Measurements from ENCODE around the gene DGCR2.
"Not testable (repeated sequence)": the region's sequence is repeated elsewhere in the genome, so short reads cannot be mapped to it uniquely, and the experiment has no call there.

DGCR2 gene

GRCh38 chr22:19164425-19164824 lies 42.2 kb upstream of the DGCR2 start:
- no peaks in the 10 kb centered on the region for H3K79me2 ChIP-seq (ENCODE audit: insufficient read depth, low read length)
- no peaks in the 10 kb centered on the region for H3K9me3 ChIP-seq (ENCODE audit: insufficient read depth, low read length)
- H2AFZ ChIP-seq (ENCODE audit: low read depth, low read length, severe bottlenecking) = no peak overlapping the region
- no peaks in the 10 kb centered on the region for H3K27me3 ChIP-seq (ENCODE audit: low read length)
- no peaks in the 10 kb centered on the region for H3K36me3 ChIP-seq (ENCODE audit: low read length)
- no peak overlapping the region for H3K4me3 ChIP-seq (ENCODE audit: insufficient read depth, low read length, poor library complexity, severe bottlenecking)
- TF ChIP-seq EZH2phosphoT487 (conservative IDR thresholded peaks at IDR 0.05; ENCODE audit: low read length) (no peak), CTCF (IDR thresholded peaks at IDR 0.05; ENCODE audit: insufficient read depth, low read length, poor library complexity, severe bottlenecking) (no peak)
- H3K9me2 ChIP-seq (replicated peaks; ENCODE audit: insufficient read depth, low read length) = no peaks in the 10 kb centered on the region
- H3K4me2 ChIP-seq (ENCODE audit: low read depth, low read length, poor library complexity, severe bottlenecking) = no peak overlapping the region
- no peaks in the 10 kb centered on the region for H3F3A ChIP-seq (ENCODE audit: insufficient read depth)
- H3K27ac ChIP-seq (ENCODE audit: low read depth, low read length) = no peak overlapping the region
- H4K20me1 ChIP-seq (ENCODE audit: low read depth, low read length) = no peaks in the 10 kb centered on the region
- no peak overlapping the region for H3K9ac ChIP-seq (ENCODE audit: low read length)

- not testable (repeated sequence) for H3K4me3 ChIP-seq (ENCODE audit: insufficient read depth, low read length, poor library complexity, severe bottlenecking); H3F3A ChIP-seq (ENCODE audit: insufficient read depth); H4K20me1 ChIP-seq (ENCODE audit: low read depth, low read length); H3K9ac ChIP-seq (ENCODE audit: low read length); H3K27ac ChIP-seq (ENCODE audit: low read depth, low read length); H3K9me3 ChIP-seq (ENCODE audit: insufficient read depth, low read length); H3K9me2 ChIP-seq (replicated peaks; ENCODE audit: insufficient read depth, low read length); H3K79me2 ChIP-seq (ENCODE audit: insufficient read depth, low read length); H3K4me2 ChIP-seq (ENCODE audit: low read depth, low read length, poor library complexity, severe bottlenecking); H2AFZ ChIP-seq (ENCODE audit: low read depth, low read length, severe bottlenecking); H3K27me3 ChIP-seq (ENCODE audit: low read length); H3K36me3 ChIP-seq (ENCODE audit: low read length)
Observed at GRCh38 chr22:19158649-19159048, 36.4 kb upstream of the DGCR2 start.

- not testable (repeated sequence) for H3K4me3 ChIP-seq (ENCODE audit: insufficient read depth, low read length, poor library complexity, severe bottlenecking); H4K20me1 ChIP-seq (ENCODE audit: low read depth, low read length); H3K4me2 ChIP-seq (ENCODE audit: low read depth, low read length, poor library complexity, severe bottlenecking); H3K27ac ChIP-seq (ENCODE audit: low read depth, low read length); H2AFZ ChIP-seq (ENCODE audit: low read depth, low read length, severe bottlenecking); H3K79me2 ChIP-seq (ENCODE audit: insufficient read depth, low read length); H3K9me3 ChIP-seq (ENCODE audit: insufficient read depth, low read length); H3K9ac ChIP-seq (ENCODE audit: low read length); H3K9me2 ChIP-seq (replicated peaks; ENCODE audit: insufficient read depth, low read length); H3F3A ChIP-seq (ENCODE audit: insufficient read depth); H3K27me3 ChIP-seq (ENCODE audit: low read length); H3K36me3 ChIP-seq (ENCODE audit: low read length)
Observed at GRCh38 chr22:19156109-19156508, 33.9 kb upstream of the DGCR2 start.

GRCh38 chr22:19152942-19153883 lies 31.0 kb upstream of the DGCR2 start:
- H3K79me2 ChIP-seq (ENCODE audit: insufficient read depth, low read length) = no peaks in the 10 kb centered on the region
- TF ChIP-seq CTCF (IDR thresholded peaks at IDR 0.05; ENCODE audit: insufficient read depth, low read length, poor library complexity, severe bottlenecking) = no peak
- no peak for TF ChIP-seq EZH2phosphoT487 (conservative IDR thresholded peaks at IDR 0.05; ENCODE audit: low read length)
- H3K27ac ChIP-seq (ENCODE audit: low read depth, low read length) = no peak overlapping the region
- H3K27me3 ChIP-seq (ENCODE audit: low read length) = no peaks in the 10 kb centered on the region
- H3K36me3 ChIP-seq (ENCODE audit: low read length) = no peaks in the 10 kb centered on the region
- H3K4me2 ChIP-seq (ENCODE audit: low read depth, low read length, poor library complexity, severe bottlenecking) = no peak overlapping the region
- H3K9ac ChIP-seq (ENCODE audit: low read length) = no peak overlapping the region
- H2AFZ ChIP-seq (ENCODE audit: low read depth, low read length, severe bottlenecking) = no peak overlapping the region
- no peaks in the 10 kb centered on the region for H3F3A ChIP-seq (ENCODE audit: insufficient read depth)
- H4K20me1 ChIP-seq (ENCODE audit: low read depth, low read length) = no peaks in the 10 kb centered on the region
- H3K9me2 ChIP-seq (replicated peaks; ENCODE audit: insufficient read depth, low read length) = no peaks in the 10 kb centered on the region
- H3K4me3 ChIP-seq (ENCODE audit: insufficient read depth, low read length, poor library complexity, severe bottlenecking) = no peak overlapping the region
- H3K9me3 ChIP-seq (ENCODE audit: insufficient read depth, low read length) = no peaks in the 10 kb centered on the region
